Progenitor cell of endocrine pancreas (in vitro differentiated cells): Measurements from ENCODE around the gene CHIT1. TPM values are rescaled to one million over a fixed set of nuclear protein-coding genes. Genes with fewer than 3 reads are reported as not detected.

Experiments
- DNase-seq: peaks from one replicate; pipeline ENCODE4 v3.0.0; 2021; ENCODE audit warnings: low spot score; ENCODE audit not compliant: unreplicated experiment
- H3K27ac Mint-ChIP-seq: 2 replicates; pipeline ENCODE4 v1.8.0; 2021; ENCODE audit warnings: mild to moderate bottlenecking, moderate library complexity, mixed read lengths
- H3K27me3 Mint-ChIP-seq: 2 replicates; pipeline ENCODE4 v1.8.0; 2021; ENCODE audit warnings: mixed read lengths
- H3K36me3 Mint-ChIP-seq: 2 replicates; pipeline ENCODE4 v1.8.0; 2022; ENCODE audit warnings: mixed read lengths; ENCODE audit not compliant: insufficient read depth
- H3K4me1 Mint-ChIP-seq: 2 replicates; pipeline ENCODE4 v1.8.0; 2021; ENCODE audit warnings: low read depth, mixed read lengths
- H3K4me3 Mint-ChIP-seq: 2 replicates; pipeline ENCODE4 v1.8.0; 2021; ENCODE audit warnings: low read depth, mild to moderate bottlenecking, moderate library complexity, mixed read lengths
- H3K9me3 Mint-ChIP-seq: 2 replicates; pipeline ENCODE4 v1.8.0; 2021; ENCODE audit warnings: low read depth, mixed read lengths
- CTCF ChIP-seq: fragments of 200-600 bp; sonication (generic); IDR thresholded peaks from one replicate; pipeline ENCODE4 v1.5.0; 2021; ENCODE audit warnings: antibody characterized with exemption, mild to moderate bottlenecking; ENCODE audit not compliant: unreplicated experiment
- total RNA-seq: library from RNA; stranded (reverse); gene quantifications from 2 replicates; pipeline ENCODE4 v1.2.1, GENCODE V29; 2021

The CHIT1 gene
- total RNA-seq, 1 donor from 2014 or later: 0.14 TPM

GRCh38 chr1:203169770-203170520 lies 59.5 kb downstream of the CHIT1 start:
- no peak overlapping the region for H3K27ac Mint-ChIP-seq
- no peaks in the 10 kb centered on the region for H3K9me3 Mint-ChIP-seq
- no peak for DNase-seq
- peaks cover 50% of the 10 kb centered on the region for H3K27me3 Mint-ChIP-seq
- no peak overlapping the region for H3K4me3 Mint-ChIP-seq
- no peaks in the 10 kb centered on the region for H3K4me1 Mint-ChIP-seq
- TF ChIP-seq CTCF: no peak
- no peaks in the 10 kb centered on the region for H3K36me3 Mint-ChIP-seq

- TF ChIP-seq CTCF: no peak
- no peaks in the 10 kb centered on the region for H3K9me3 Mint-ChIP-seq
- no peak overlapping the region for H3K27ac Mint-ChIP-seq
- no peaks in the 10 kb centered on the region for H3K4me1 Mint-ChIP-seq
- H3K4me3 Mint-ChIP-seq: no peak overlapping the region
- no peaks in the 10 kb centered on the region for H3K36me3 Mint-ChIP-seq
- DNase-seq: no peak
- peaks cover 54% of the 10 kb centered on the region for H3K27me3 Mint-ChIP-seq
Measured at GRCh38 chr1:203168991-203169390, 60.5 kb downstream of the CHIT1 start.

- Mint-ChIP-seq H3K4me3 (no peak overlapping the region), H3K36me3 (no peaks in the 10 kb centered on the region), H3K27me3 (peaks cover 52% of the 10 kb centered on the region), H3K27ac (no peak overlapping the region), H3K9me3 (no peaks in the 10 kb centered on the region), H3K4me1 (no peaks in the 10 kb centered on the region)
- no peak for DNase-seq
- no peak for TF ChIP-seq CTCF
Measured at GRCh38 chr1:203168256-203168786, 61.2 kb downstream of the CHIT1 start.

GRCh38 chr1:203167913-203168200 lies 61.6 kb downstream of the CHIT1 start:
- no peak for TF ChIP-seq CTCF
- no peak for DNase-seq
- H3K27ac Mint-ChIP-seq: no peak overlapping the region
- no peaks in the 10 kb centered on the region for H3K36me3 Mint-ChIP-seq
- H3K4me1 Mint-ChIP-seq: no peaks in the 10 kb centered on the region
- H3K27me3 Mint-ChIP-seq: peaks cover 55% of the 10 kb centered on the region
- no peak overlapping the region for H3K4me3 Mint-ChIP-seq
- no peaks in the 10 kb centered on the region for H3K9me3 Mint-ChIP-seq

GRCh38 chr1:203167026-203167912 lies 62.2 kb downstream of the CHIT1 start:
- no peaks in the 10 kb centered on the region for H3K36me3 Mint-ChIP-seq
- H3K27me3 Mint-ChIP-seq: peaks cover 55% of the 10 kb centered on the region

More at GRCh38 chr1:203167026-203167912, 62.2 kb downstream of the CHIT1 start:
- Mint-ChIP-seq H3K27ac (no peak overlapping the region), H3K4me1 (no peaks in the 10 kb centered on the region), H3K4me3 (no peak overlapping the region), H3K9me3 (no peaks in the 10 kb centered on the region)
- DNase-seq: no peak
- TF ChIP-seq CTCF: no peak
